Kidney (tissue), 22 donors: ENCODE measurements around the gene UBXN6. TPM values are rescaled to one million over a fixed set of nuclear protein-coding genes. Genes with fewer than 3 reads are reported as not detected.

Experiments used
- DNase-seq, 5 donors: peaks; one replicate each; pipeline ENCODE4 v3.0.0-alpha.2; 2013 to 2020
- FAIRE-seq: peaks from 2 replicates; lab custom pipeline; 2012; peaks lifted over from hg19 to GRCh38; lab: Jason Lieb, UNC
- H3K27ac ChIP-seq, 2 donors: one replicate each; pipeline ENCODE4 v1.7.0; 2013; ENCODE audit warnings: low read depth in 2 of 2, low read length in 2 of 2, inconsistent platforms in 1 of 2
- H3K27me3 ChIP-seq: one replicate; pipeline ENCODE4 v1.7.1; 2013; ENCODE audit warnings: low read length, inconsistent platforms; ENCODE audit not compliant: control insufficient read depth, insufficient read depth
- H3K36me3 ChIP-seq, 3 donors: one replicate each; pipeline versions ENCODE4 v1.7.0 to v1.7.1; 2013; ENCODE audit warnings: low read length in 3 of 3, control low read depth in 1 of 3, inconsistent platforms in 1 of 3; ENCODE audit not compliant: insufficient read depth in 3 of 3, control insufficient read depth in 2 of 3
- H3K4me1 ChIP-seq, 3 donors: one replicate each; pipeline versions ENCODE4 v1.7.0 to v1.7.1; 2013; ENCODE audit warnings: low read length in 3 of 3, inconsistent platforms in 1 of 3, low read depth in 1 of 3; ENCODE audit not compliant: control insufficient read depth in 2 of 3, insufficient read depth in 2 of 3
- H3K4me3 ChIP-seq, 3 donors: one replicate each; pipeline versions ENCODE4 v1.7.0 to v1.8.1; 2013; ENCODE audit warnings: low read length in 3 of 3, control low read depth in 1 of 3, inconsistent platforms in 1 of 3
- H3K9ac ChIP-seq, 3 donors: one replicate each; pipeline versions ENCODE4 v1.7.0 to v1.7.1; 2013; ENCODE audit warnings: low read length in 3 of 3, control low read depth in 1 of 3, inconsistent platforms in 1 of 3
- H3K9me3 ChIP-seq, 3 donors: one replicate each; pipeline versions ENCODE4 v1.7.0 to v1.7.1; 2013; ENCODE audit warnings: low read length in 3 of 3, control low read depth in 1 of 3, inconsistent platforms in 1 of 3; ENCODE audit not compliant: control insufficient read depth in 2 of 3, insufficient read depth in 1 of 3
- intact Hi-C: fragments of 100-400 bp; cut with DNase I; formaldehyde crosslinking; loops from one replicate; pipeline ENCODE4 v1.11.1; 2022
- long read RNA-seq, 10 donors: library from polyadenylated mRNA in 1 of 10; unstranded in 1 of 10; transcript quantifications; one replicate each; pipeline ENCODE4 v2.0.0 and lab custom pipeline, GENCODE V29; 2021 to 2026
- polyA plus RNA-seq: library from polyadenylated mRNA; stranded (reverse); fragments of 350-450 nt; fragmentation: Illumina TruSeq; extraction: RNeasy Lipid Tissue Mini Kit (QIAGEN cat#74804); gene quantifications from one replicate; pipeline ENCODE4 v1.2.3, GENCODE V29; 2014; ENCODE audit warnings: low read depth, low replicate concordance; ENCODE audit not compliant: insufficient read depth
- total RNA-seq: library from RNA; stranded (reverse); fragmentation: NEBNext Ultra II Directional; extraction: Animal tissue kit (Norgen Biotek cat#: 25700); gene quantifications from one replicate; pipeline ENCODE4 v1.2.1, GENCODE V29; 2021
- TF ChIP-seq, protein P1 (sequence below): IDR thresholded peaks from 3 replicates; pipeline ENCODE4 v1.5.1; 2012; ENCODE audit warnings: mild to moderate bottlenecking, moderate library complexity, borderline replicate concordance; ENCODE audit not compliant: insufficient read depth; ENCODE audit errors: extremely low read depth
- donor health status: control.
- donor health status: control.
- donor health status: control.
- donor health status: control.
- donor health status: control.
- donor health status: DM: yes; HTN: yes; CAD: no.
- donor health status: Normal renal cell carcinoma (clear cell type).

Gene UBXN6, protein sequence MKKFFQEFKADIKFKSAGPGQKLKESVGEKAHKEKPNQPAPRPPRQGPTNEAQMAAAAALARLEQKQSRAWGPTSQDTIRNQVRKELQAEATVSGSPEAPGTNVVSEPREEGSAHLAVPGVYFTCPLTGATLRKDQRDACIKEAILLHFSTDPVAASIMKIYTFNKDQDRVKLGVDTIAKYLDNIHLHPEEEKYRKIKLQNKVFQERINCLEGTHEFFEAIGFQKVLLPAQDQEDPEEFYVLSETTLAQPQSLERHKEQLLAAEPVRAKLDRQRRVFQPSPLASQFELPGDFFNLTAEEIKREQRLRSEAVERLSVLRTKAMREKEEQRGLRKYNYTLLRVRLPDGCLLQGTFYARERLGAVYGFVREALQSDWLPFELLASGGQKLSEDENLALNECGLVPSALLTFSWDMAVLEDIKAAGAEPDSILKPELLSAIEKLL
- total RNA-seq = 110 TPM
- 177 TPM for polyA plus RNA-seq
- long read RNA-seq, donor 1, full-length matches to known transcripts = 40 of 48 reads
- long read RNA-seq, donor 1, partial matches to known transcripts = 8 of 48 reads
- long read RNA-seq, donor 1, other reads (novel, unspliced or antisense) = 0 of 48 reads
- long read RNA-seq, donor 2, full-length matches to known transcripts = 44 of 44 reads
- long read RNA-seq, donor 2, partial matches to known transcripts = 0 of 44 reads
- long read RNA-seq, donor 2, other reads (novel, unspliced or antisense) = 0 of 44 reads
- long read RNA-seq, donor 3, full-length matches to known transcripts = 62 of 79 reads
- long read RNA-seq, donor 3, partial matches to known transcripts = 17 of 79 reads
- long read RNA-seq, donor 3, other reads (novel, unspliced or antisense) = 0 of 79 reads
- long read RNA-seq, donor 4, full-length matches to known transcripts = 62 of 69 reads
- long read RNA-seq, donor 4, partial matches to known transcripts = 7 of 69 reads
- long read RNA-seq, donor 4, other reads (novel, unspliced or antisense) = 0 of 69 reads
- long read RNA-seq, donor 5, partial matches to known transcripts = 0 of 1 reads
- long read RNA-seq, donor 5, other reads (novel, unspliced or antisense) = 0 of 1 reads
- long read RNA-seq, donor 6, full-length matches to known transcripts = 28 of 33 reads
- long read RNA-seq, donor 6, partial matches to known transcripts = 5 of 33 reads
- long read RNA-seq, donor 6, other reads (novel, unspliced or antisense) = 0 of 33 reads
- long read RNA-seq, donor 7, full-length matches to known transcripts = 33 of 60 reads
- long read RNA-seq, donor 7, partial matches to known transcripts = 24 of 60 reads
- long read RNA-seq, donor 7, other reads (novel, unspliced or antisense) = 3 of 60 reads
- long read RNA-seq, donor 8, full-length matches to known transcripts = 30 of 30 reads
- long read RNA-seq, donor 8, partial matches to known transcripts = 0 of 30 reads
- long read RNA-seq, donor 8, other reads (novel, unspliced or antisense) = 0 of 30 reads
- long read RNA-seq, donor 9, full-length matches to known transcripts = 22 of 34 reads
- long read RNA-seq, donor 9, partial matches to known transcripts = 12 of 34 reads
- long read RNA-seq, donor 9, other reads (novel, unspliced or antisense) = 0 of 34 reads
- long read RNA-seq, donor 10, full-length matches to known transcripts = 79 of 98 reads
- long read RNA-seq, donor 10, partial matches to known transcripts = 19 of 98 reads
- long read RNA-seq, donor 10, other reads (novel, unspliced or antisense) = 0 of 98 reads

DNA sequence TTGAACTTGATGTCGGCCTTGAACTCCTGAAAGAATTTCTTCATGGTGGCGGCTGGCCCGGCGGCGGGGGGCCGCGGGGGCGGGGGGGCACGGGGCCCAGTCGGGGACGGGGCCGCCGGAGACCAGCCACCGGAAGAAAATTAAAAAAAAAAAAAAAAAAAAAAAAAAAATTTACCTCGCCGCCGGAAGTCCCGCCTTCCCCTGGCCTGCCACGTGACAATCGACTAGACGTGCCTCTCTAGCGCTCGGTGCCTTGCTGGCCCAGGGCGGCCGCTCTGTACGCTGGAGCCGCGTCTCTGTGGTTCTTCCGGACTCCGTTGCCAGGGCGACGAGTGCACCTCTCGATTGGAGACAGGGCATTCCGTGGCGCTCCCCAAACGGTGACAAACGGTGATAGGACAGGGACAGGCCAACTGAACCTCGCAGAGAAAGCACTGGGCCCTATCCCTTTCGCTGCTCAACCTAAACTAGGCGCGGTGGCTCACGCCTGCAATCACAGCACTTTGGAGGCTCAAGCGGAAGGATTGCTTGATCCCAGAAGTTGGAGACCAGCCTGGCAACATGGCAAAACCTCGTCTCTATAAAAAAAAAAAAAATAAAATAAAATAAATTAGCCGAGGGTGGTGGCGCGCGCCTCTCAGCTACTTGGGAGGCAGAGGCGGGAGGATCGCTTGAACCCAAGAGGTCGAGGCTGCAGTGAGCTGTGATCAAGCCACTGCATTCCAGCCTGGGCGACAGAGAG lies at the start of gene UBXN6:
Gene UBXN6, minus strand, starts transcription at position 141 of the 742 bp plus-strand sequence. Its CDS starts 97 bp downstream, at position 44.
- intact Hi-C loops = no loop called here
- TF ChIP-seq, protein P1, sequence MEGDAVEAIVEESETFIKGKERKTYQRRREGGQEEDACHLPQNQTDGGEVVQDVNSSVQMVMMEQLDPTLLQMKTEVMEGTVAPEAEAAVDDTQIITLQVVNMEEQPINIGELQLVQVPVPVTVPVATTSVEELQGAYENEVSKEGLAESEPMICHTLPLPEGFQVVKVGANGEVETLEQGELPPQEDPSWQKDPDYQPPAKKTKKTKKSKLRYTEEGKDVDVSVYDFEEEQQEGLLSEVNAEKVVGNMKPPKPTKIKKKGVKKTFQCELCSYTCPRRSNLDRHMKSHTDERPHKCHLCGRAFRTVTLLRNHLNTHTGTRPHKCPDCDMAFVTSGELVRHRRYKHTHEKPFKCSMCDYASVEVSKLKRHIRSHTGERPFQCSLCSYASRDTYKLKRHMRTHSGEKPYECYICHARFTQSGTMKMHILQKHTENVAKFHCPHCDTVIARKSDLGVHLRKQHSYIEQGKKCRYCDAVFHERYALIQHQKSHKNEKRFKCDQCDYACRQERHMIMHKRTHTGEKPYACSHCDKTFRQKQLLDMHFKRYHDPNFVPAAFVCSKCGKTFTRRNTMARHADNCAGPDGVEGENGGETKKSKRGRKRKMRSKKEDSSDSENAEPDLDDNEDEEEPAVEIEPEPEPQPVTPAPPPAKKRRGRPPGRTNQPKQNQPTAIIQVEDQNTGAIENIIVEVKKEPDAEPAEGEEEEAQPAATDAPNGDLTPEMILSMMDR = no peak
- H3K36me3 ChIP-seq = peaks cover 2 to 7% (median 5%) of the 10 kb centered on the region in 3 donors
- FAIRE-seq (peak; percentile 80), DNase-seq (peak; percentile 98 to 99 (median 99))
- H3K27me3 ChIP-seq = no peaks in the 10 kb centered on the region
- no peaks in the 10 kb centered on the region for H3K9me3 ChIP-seq
- H3K27ac ChIP-seq = peak within 1 kb of the TSS; percentile 74 to 78
- H3K4me1 ChIP-seq = peaks cover 0 to 18% (median 7%) of the 10 kb centered on the region in 3 donors
- H3K4me3 ChIP-seq = peak within 1 kb of the TSS; percentile 78 to 92 (median 88)
- peak within 1 kb of the TSS; percentile 80 to 87 (median 81) for H3K9ac ChIP-seq

DNA sequence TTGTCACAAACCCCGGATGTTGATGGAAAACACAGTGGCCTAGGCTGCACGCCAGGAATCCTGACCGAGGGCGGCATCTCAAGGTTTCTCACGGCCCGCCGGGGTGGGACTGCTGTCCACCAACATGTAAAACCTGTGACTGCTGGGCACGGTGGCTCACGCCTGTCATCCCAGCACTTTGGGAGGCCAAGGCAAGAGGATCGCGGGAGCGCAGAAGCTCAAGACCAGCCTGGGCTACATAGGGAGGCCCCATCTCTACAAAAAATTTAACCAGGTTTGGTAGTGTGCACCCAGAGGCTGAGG lies 49.5 kb upstream of the UBXN6 start:
- intact Hi-C loops = no loop called here
- FAIRE-seq (no peak), DNase-seq (no peak)
- Histone ChIP-seq H3K9ac (no peak overlapping the region), H3K27me3 (no peaks in the 10 kb centered on the region), H3K4me1 (no peaks in the 10 kb centered on the region), H3K27ac (no peak overlapping the region), H3K9me3 (no peaks in the 10 kb centered on the region), H3K36me3 (peaks cover 0 to 2% (median 0%) of the 10 kb centered on the region in 3 donors), H3K4me3 (no peak overlapping the region)
- TF ChIP-seq, protein P1 = no peak
